Right lobe of liver (tissue), 4 donors: ENCODE measurements around the gene NEURL3.

Experiments
- POLR2A ChIP-seq: fragments of 450-650 bp; IDR thresholded peaks from one replicate; pipeline ENCODE4 v1.6.1; 2017; ENCODE audit warnings: antibody characterized with exemption, mild to moderate bottlenecking
- TF ChIP-seq, protein P1 (sequence below), 4 donors: fragments of 200-600 bp in 3 of 4; fragments of 450-650 bp in 1 of 4; IDR thresholded peaks; one replicate each; pipeline versions ENCODE4 v1.5.1 to v1.8.0; 2016 to 2022; ENCODE audit warnings: antibody characterized with exemption in 4 of 4, mild to moderate bottlenecking in 2 of 4
- donor health status: DM: no; HTN: no; CAD: no.
- donor health status: DM: no; HTN: no; CAD: no.
- donor health status: DM: no; HTN: yes; CAD: no.

DNA sequence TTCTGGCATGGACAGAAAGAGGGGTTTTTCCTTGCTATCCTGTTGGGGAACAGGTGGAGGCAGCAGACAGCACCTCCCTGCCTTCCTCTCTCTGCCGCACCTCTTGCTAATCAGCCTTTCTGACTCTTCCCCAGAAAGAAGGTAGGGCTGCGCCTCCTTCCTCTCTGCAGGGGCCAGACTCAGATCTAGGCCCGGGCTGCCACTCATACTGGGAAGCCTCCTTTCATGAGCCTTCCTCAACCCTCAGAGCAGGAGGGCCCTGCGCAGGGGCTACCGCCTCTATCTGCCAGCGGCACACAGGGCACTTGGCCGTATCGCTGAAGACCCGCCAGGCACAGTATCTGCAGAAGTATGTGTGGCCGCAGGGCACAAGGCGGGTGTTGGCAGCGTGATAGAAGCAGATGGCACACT, 7.1 kb downstream of the NEURL3 start:
- TF ChIP-seq, protein P1, sequence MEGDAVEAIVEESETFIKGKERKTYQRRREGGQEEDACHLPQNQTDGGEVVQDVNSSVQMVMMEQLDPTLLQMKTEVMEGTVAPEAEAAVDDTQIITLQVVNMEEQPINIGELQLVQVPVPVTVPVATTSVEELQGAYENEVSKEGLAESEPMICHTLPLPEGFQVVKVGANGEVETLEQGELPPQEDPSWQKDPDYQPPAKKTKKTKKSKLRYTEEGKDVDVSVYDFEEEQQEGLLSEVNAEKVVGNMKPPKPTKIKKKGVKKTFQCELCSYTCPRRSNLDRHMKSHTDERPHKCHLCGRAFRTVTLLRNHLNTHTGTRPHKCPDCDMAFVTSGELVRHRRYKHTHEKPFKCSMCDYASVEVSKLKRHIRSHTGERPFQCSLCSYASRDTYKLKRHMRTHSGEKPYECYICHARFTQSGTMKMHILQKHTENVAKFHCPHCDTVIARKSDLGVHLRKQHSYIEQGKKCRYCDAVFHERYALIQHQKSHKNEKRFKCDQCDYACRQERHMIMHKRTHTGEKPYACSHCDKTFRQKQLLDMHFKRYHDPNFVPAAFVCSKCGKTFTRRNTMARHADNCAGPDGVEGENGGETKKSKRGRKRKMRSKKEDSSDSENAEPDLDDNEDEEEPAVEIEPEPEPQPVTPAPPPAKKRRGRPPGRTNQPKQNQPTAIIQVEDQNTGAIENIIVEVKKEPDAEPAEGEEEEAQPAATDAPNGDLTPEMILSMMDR (IDR thresholded peaks at IDR 0.05), result no peak
- TF ChIP-seq POLR2A, result no peak
